Ascending aorta (tissue), 2 donors: ENCODE data around the gene INTS13. TPM values are rescaled to one million over a fixed set of nuclear protein-coding genes. Genes with fewer than 3 reads are reported as not detected.

Experiments
- DNase-seq, 2 donors: peaks; one replicate each; pipeline ENCODE4 v3.0.0-alpha.2; 2019; ENCODE audit warnings: low spot score in 2 of 2
- H3K27ac ChIP-seq, 2 donors: fragments of 200-600 bp; sonication (generic); one replicate each; pipeline ENCODE4 v1.5.1; 2016 to 2017; ENCODE audit warnings: mild to moderate bottlenecking in 1 of 2
- H3K27me3 ChIP-seq: fragments of 200-600 bp; sonication (generic); one replicate; pipeline ENCODE4 v1.5.1; 2017
- H3K36me3 ChIP-seq, 2 donors: fragments of 200-600 bp; sonication (generic); one replicate each; pipeline ENCODE4 v1.5.1; 2016
- H3K4me1 ChIP-seq, 2 donors: fragments of 200-600 bp; sonication (generic); one replicate each; pipeline ENCODE4 v1.5.1; 2016 to 2017; ENCODE audit warnings: mild to moderate bottlenecking in 1 of 2
- H3K4me3 ChIP-seq, 2 donors: fragments of 200-600 bp; sonication (generic); one replicate each; pipeline ENCODE4 v1.5.1; 2016 to 2017; ENCODE audit warnings: mild to moderate bottlenecking in 1 of 2
- H3K9me3 ChIP-seq, 2 donors: fragments of 200-600 bp; sonication (generic); one replicate each; pipeline ENCODE4 v1.5.1; 2016
- intact Hi-C: fragments of 100-400 bp; cut with DNase I; formaldehyde crosslinking; loops from one replicate; pipeline ENCODE4 v1.15.1; 2023
- total RNA-seq: library from RNA; depleted of rRNA; stranded (reverse); fragments of >200 nt; gene quantifications from one replicate; pipeline ENCODE4 v1.1.0, GENCODE V29; 2016
- TF ChIP-seq, protein P1 (sequence below), 3 experiments: fragments of 200-600 bp in 2 of 3; fragments of 450-650 bp in 1 of 3; sonication (generic) in 2 of 3; IDR thresholded peaks; one replicate each; pipeline ENCODE4 v1.5.1; 2016 to 2019; ENCODE audit warnings: antibody characterized with exemption in 3 of 3, mild to moderate bottlenecking in 1 of 3, moderate library complexity in 1 of 3

Gene INTS13
- total RNA-seq, 1 donor from 2014 or later: 47.5 TPM

DNA sequence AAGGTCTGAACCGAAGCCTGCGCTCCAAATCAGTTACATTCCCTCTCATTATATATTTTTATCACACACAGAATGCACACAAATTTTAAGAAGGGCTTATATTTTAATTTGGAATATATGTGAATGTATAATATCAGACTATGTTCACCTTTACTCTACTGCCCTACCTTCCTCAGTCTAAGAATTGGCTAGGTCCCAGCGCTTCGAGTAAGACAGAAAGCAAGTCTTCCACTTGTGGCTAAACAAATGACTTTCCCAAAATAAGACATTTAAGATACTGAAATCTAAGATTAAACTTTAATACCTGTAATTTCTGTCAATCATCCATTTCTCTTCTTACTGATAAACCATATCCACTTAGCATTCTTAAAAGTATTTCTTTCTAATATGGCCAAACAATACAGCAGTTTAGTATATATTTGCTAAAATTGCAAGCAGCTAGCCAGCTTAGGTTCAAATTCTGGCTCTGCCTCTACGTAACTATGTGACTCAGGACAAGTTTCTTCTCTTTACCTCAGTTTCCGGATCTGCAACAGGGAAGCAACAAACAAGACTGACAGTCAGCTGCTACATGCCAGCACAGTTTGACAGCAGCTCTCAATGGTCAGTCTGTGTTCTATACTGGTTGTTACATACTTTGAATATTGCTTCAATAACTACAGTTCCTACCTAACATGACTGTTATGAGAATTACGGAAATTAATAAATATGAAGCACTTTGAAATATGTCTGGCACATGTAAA, 2.0 kb downstream of the INTS13 start:
- Histone ChIP-seq H3K9me3 (no peaks in the 10 kb centered on the region), H3K27ac (no peak overlapping the region), H3K36me3 (peaks cover 3 to 5% of the 10 kb centered on the region in 2 donors), H3K4me3 (peak overlapping the region in 1 of 2 donors; percentile 84), H3K27me3 (no peaks in the 10 kb centered on the region), H3K4me1 (peaks cover under 1 to 24% of the 10 kb centered on the region in 2 donors)
- TF ChIP-seq, protein P1, sequence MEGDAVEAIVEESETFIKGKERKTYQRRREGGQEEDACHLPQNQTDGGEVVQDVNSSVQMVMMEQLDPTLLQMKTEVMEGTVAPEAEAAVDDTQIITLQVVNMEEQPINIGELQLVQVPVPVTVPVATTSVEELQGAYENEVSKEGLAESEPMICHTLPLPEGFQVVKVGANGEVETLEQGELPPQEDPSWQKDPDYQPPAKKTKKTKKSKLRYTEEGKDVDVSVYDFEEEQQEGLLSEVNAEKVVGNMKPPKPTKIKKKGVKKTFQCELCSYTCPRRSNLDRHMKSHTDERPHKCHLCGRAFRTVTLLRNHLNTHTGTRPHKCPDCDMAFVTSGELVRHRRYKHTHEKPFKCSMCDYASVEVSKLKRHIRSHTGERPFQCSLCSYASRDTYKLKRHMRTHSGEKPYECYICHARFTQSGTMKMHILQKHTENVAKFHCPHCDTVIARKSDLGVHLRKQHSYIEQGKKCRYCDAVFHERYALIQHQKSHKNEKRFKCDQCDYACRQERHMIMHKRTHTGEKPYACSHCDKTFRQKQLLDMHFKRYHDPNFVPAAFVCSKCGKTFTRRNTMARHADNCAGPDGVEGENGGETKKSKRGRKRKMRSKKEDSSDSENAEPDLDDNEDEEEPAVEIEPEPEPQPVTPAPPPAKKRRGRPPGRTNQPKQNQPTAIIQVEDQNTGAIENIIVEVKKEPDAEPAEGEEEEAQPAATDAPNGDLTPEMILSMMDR (IDR thresholded peaks at IDR 0.05): no peak
- no peak for DNase-seq
- intact Hi-C loops: loop anchor here (5.0 to 10.0 kb wide), 5 partner anchors 104 to 821 kb away; partner anchors contain the start of genes BMAL2, ITPR2 and STK38L

DNA sequence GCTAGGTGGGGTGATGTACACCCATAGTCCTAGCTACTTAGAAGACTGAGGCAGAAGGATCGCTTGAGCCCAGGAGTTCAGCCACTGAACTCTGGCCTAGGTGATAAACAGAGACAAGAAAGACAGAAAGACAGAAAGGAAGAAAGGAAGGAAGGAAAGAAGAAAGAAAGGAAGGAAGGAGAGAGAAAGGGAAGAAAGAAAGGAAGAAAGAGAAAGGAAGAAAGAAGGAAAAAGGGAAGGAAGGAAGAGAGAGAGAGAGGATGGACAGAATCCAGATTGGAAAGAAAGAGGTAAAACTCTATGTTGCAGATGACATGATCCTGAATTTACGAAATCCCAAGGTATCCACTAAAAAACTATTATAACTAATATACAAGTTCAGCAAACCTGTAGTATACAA, 8.2 kb downstream of the INTS13 start:
- H3K9me3 ChIP-seq: no peaks in the 10 kb centered on the region
- no peak overlapping the region for H3K4me3 ChIP-seq
- intact Hi-C loops: no loop called here
- H3K27me3 ChIP-seq: no peaks in the 10 kb centered on the region
- no peak for DNase-seq
- H3K4me1 ChIP-seq: no peaks in the 10 kb centered on the region
- no peak overlapping the region for H3K27ac ChIP-seq
- peaks cover 13 to 26% of the 10 kb centered on the region in 2 donors for H3K36me3 ChIP-seq
- TF ChIP-seq, protein P1 (IDR thresholded peaks at IDR 0.05): no peak

DNA sequence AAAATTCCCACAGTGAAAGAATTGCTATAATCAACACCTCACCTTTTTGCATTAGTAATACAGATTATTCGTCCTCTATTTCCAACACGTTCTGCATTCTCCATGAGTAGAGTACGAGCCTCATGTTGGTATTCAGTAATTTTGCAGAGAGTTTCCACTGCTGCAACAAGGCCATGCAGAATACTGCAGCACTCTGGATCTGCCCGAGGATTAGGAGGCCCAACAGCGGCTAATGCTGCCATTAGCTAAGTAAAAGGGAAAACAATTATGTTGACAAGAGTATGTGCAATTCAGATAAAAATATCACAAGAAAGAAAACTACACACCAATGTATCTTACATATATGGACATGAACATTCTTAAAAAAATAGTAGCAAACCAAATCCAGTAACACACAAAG, 9.1 kb downstream of the INTS13 start:
- intact Hi-C loops: no loop called here
- H3K4me3 ChIP-seq: no peak overlapping the region
- no peaks in the 10 kb centered on the region for H3K4me1 ChIP-seq
- no peaks in the 10 kb centered on the region for H3K27me3 ChIP-seq
- TF ChIP-seq, protein P1 (IDR thresholded peaks at IDR 0.05): no peak
- H3K9me3 ChIP-seq: no peaks in the 10 kb centered on the region
- no peak overlapping the region for H3K27ac ChIP-seq
- no peak for DNase-seq
- peaks cover 13 to 26% of the 10 kb centered on the region in 2 donors for H3K36me3 ChIP-seq

DNA sequence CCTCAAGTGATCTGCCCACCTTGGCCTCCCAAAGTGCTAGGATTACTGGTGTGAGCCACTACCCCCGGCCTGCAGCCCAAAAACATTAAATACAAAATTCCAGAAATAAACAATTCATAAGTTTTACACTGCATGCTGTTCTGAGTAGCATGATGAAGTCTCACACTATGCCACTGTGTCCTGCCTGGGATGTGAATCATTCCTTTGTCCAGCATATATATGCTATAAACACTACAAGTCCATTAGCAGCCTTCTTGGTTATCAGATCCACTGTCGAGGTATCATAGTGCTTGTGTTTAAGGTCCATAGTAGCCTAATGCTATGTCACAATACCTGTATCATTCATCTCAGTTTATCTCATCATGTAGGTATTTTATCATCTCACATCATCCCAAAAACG, 15.9 kb downstream of the INTS13 start:
- TF ChIP-seq, protein P1 (IDR thresholded peaks at IDR 0.05): no peak
- DNase-seq: no peak
- Histone ChIP-seq H3K27ac (no peak overlapping the region), H3K4me3 (no peak overlapping the region), H3K9me3 (no peaks in the 10 kb centered on the region), H3K27me3 (no peaks in the 10 kb centered on the region), H3K36me3 (peaks cover 23 to 27% of the 10 kb centered on the region in 2 donors), H3K4me1 (no peaks in the 10 kb centered on the region)
- intact Hi-C loops: no loop called here

DNA sequence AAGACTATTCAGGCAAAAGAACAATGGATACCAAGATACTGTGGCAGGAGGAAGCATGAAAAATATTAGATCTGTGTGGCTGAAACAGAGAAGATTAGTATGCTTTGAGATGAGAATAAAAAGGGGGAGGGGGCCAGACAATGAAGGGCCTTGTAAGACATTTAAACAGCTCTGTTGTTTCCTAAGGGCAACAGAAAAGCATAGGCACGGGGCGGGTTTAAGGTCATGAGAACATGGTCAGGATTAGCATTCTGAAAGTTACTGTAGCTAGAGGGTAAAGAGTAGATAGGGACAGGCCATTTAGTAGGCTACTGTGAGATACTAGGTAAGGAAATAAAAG, 18.6 kb downstream of the INTS13 start:
- H3K4me3 ChIP-seq: no peak overlapping the region
- TF ChIP-seq, protein P1 (IDR thresholded peaks at IDR 0.05): no peak
- no peaks in the 10 kb centered on the region for H3K4me1 ChIP-seq
- H3K9me3 ChIP-seq: no peaks in the 10 kb centered on the region
- intact Hi-C loops: no loop called here
- no peak for DNase-seq
- H3K27me3 ChIP-seq: no peaks in the 10 kb centered on the region
- peaks cover 20 to 27% of the 10 kb centered on the region in 2 donors for H3K36me3 ChIP-seq
- no peak overlapping the region for H3K27ac ChIP-seq
